HEK293 (cell line): ENCODE results near the gene CHST9.

Experiments
- CTCF ChIA-PET: fragments of 350-600 bp; formaldehyde crosslinking; extraction: SDS; loops from one replicate; lab custom pipeline; 2021; ENCODE audit warnings: antibody characterized with exemption; lab: Yijun Ruan, JAX
- POLR2A ChIA-PET: fragments of 300-600 bp; formaldehyde crosslinking; extraction: SDS; loops from one replicate; lab custom pipeline; 2020; ENCODE audit warnings: antibody characterized with exemption, inconsistent platforms; lab: Yijun Ruan, JAX
- H3K27ac ChIP-seq: fragments of 200-500 bp; sonication (Bioruptor generic); 2 replicates; pipeline ENCODE4 v1.5.1; 2014; ENCODE audit warnings: low read depth, low read length, control low read depth, inconsistent platforms; ENCODE audit errors: extremely low read depth
- H3K36me3 ChIP-seq, 2 experiments: fragments of 200-500 bp in 1 of 2; sonication (Bioruptor generic) in 1 of 2; 1 replicate in 1 of 2; 2 replicates in 1 of 2; pipeline ENCODE4 v1.5.1; 2014 to 2017; ENCODE audit warnings: inconsistent platforms in 2 of 2, low read length in 2 of 2; ENCODE audit not compliant: control insufficient read depth in 2 of 2, insufficient read depth in 1 of 2
- H3K4me1 ChIP-seq: fragments of 200-500 bp; sonication (Bioruptor generic); 2 replicates; pipeline ENCODE4 v1.5.1; 2014; ENCODE audit warnings: mild to moderate bottlenecking, low read length, inconsistent platforms; ENCODE audit not compliant: control insufficient read depth, insufficient read depth
- H3K4me3 ChIP-seq: 2 replicates; pipeline ENCODE4 v1.5.1; 2011; ENCODE audit warnings: low read depth, mild to moderate bottlenecking, control low read depth, low read length, moderate library complexity
- H3K9me3 ChIP-seq: fragments of 200-500 bp; sonication (Bioruptor generic); 2 replicates; pipeline ENCODE4 v1.5.1; 2014; ENCODE audit warnings: low read depth, low read length, inconsistent platforms; ENCODE audit not compliant: control insufficient read depth, insufficient read depth
- GLI4 ChIP-seq: fragments of 450-650 bp; formaldehyde crosslinking; IDR thresholded peaks from 2 replicates; pipeline ENCODE4 v1.5.1; 2016; ENCODE audit warnings: missing biosample characterization, missing genetic modification characterization
- RBAK ChIP-seq: fragments of 450-650 bp; formaldehyde crosslinking; IDR thresholded peaks from 2 replicates; pipeline ENCODE4 v1.5.1; 2016; ENCODE audit warnings: missing biosample characterization, missing genetic modification characterization
- YY1 ChIP-seq: fragments of 450-650 bp; formaldehyde crosslinking; IDR thresholded peaks from 2 replicates; pipeline ENCODE4 v1.5.1; 2018; ENCODE audit warnings: missing biosample characterization, missing genetic modification characterization
- ZBTB8A ChIP-seq: fragments of 450-650 bp; formaldehyde crosslinking; IDR thresholded peaks from 2 replicates; pipeline ENCODE4 v1.5.1; 2016; ENCODE audit warnings: missing biosample characterization, missing genetic modification characterization
- ZFP69B ChIP-seq: fragments of 450-650 bp; formaldehyde crosslinking; IDR thresholded peaks from 2 replicates; pipeline ENCODE4 v1.5.1; 2016; ENCODE audit warnings: missing biosample characterization, missing genetic modification characterization
- ZIC2 ChIP-seq: fragments of 450-650 bp; formaldehyde crosslinking; IDR thresholded peaks from 2 replicates; pipeline ENCODE4 v1.5.1; 2016; ENCODE audit warnings: missing biosample characterization, missing genetic modification characterization
- ZNF132 ChIP-seq: fragments of 450-650 bp; formaldehyde crosslinking; IDR thresholded peaks from 2 replicates; pipeline ENCODE4 v1.5.1; 2017; ENCODE audit warnings: missing biosample characterization, missing genetic modification characterization, borderline replicate concordance
- ZNF169 ChIP-seq: fragments of 450-650 bp; formaldehyde crosslinking; IDR thresholded peaks from 2 replicates; pipeline ENCODE4 v1.5.1; 2016; ENCODE audit warnings: missing biosample characterization, missing genetic modification characterization
- ZNF211 ChIP-seq: fragments of 450-650 bp; formaldehyde crosslinking; IDR thresholded peaks from 2 replicates; pipeline ENCODE4 v1.5.1; 2016; ENCODE audit warnings: low read depth, missing biosample characterization, missing genetic modification characterization
- ZNF23 ChIP-seq: fragments of 450-650 bp; formaldehyde crosslinking; IDR thresholded peaks from 2 replicates; pipeline ENCODE4 v1.5.1; 2016; ENCODE audit warnings: missing biosample characterization, missing genetic modification characterization, borderline replicate concordance
- ZNF404 ChIP-seq: fragments of 450-650 bp; formaldehyde crosslinking; IDR thresholded peaks from 2 replicates; pipeline ENCODE4 v1.5.1; 2017; ENCODE audit warnings: missing biosample characterization, missing genetic modification characterization
- ZNF433 ChIP-seq: fragments of 450-650 bp; formaldehyde crosslinking; IDR thresholded peaks from 2 replicates; pipeline ENCODE4 v1.5.1; 2016; ENCODE audit warnings: missing biosample characterization, missing genetic modification characterization, low read depth
- ZNF654 ChIP-seq: fragments of 450-650 bp; formaldehyde crosslinking; IDR thresholded peaks from 2 replicates; pipeline ENCODE4 v1.5.1; 2016; ENCODE audit warnings: low read depth, missing biosample characterization, missing genetic modification characterization
- ZNF658 ChIP-seq: fragments of 450-650 bp; formaldehyde crosslinking; IDR thresholded peaks from 2 replicates; pipeline ENCODE4; 2016; ENCODE audit warnings: missing biosample characterization, missing genetic modification characterization
- ZNF776 ChIP-seq: fragments of 450-650 bp; formaldehyde crosslinking; IDR thresholded peaks from 2 replicates; pipeline ENCODE4 v1.5.0; 2017; ENCODE audit warnings: missing biosample characterization, missing genetic modification characterization, borderline replicate concordance
- ZNF777 ChIP-seq: fragments of 450-650 bp; formaldehyde crosslinking; IDR thresholded peaks from 2 replicates; pipeline ENCODE4 v1.5.1; 2017; ENCODE audit warnings: missing biosample characterization, missing genetic modification characterization, borderline replicate concordance
- ZNF843 ChIP-seq: fragments of 450-650 bp; formaldehyde crosslinking; IDR thresholded peaks from 2 replicates; pipeline ENCODE4 v1.5.1; 2016; ENCODE audit warnings: missing biosample characterization, missing genetic modification characterization
- ZSCAN16 ChIP-seq: fragments of 450-650 bp; formaldehyde crosslinking; IDR thresholded peaks from 2 replicates; pipeline ENCODE4 v1.5.1; 2016; ENCODE audit warnings: missing biosample characterization, missing genetic modification characterization
- ZSCAN30 ChIP-seq: fragments of 450-650 bp; IDR thresholded peaks from 2 replicates; pipeline ENCODE4 v1.5.1; 2018; ENCODE audit warnings: missing biosample characterization, mild to moderate bottlenecking, missing genetic modification characterization, moderate library complexity
- ZXDB ChIP-seq: fragments of 450-650 bp; formaldehyde crosslinking; IDR thresholded peaks from 2 replicates; pipeline ENCODE4 v1.5.1; 2016; ENCODE audit warnings: missing biosample characterization, missing genetic modification characterization
- TF ChIP-seq, protein P1 (sequence below): fragments of 450-650 bp; formaldehyde crosslinking; IDR thresholded peaks from 2 replicates; pipeline ENCODE4 v1.5.1; 2016; ENCODE audit warnings: missing biosample characterization, missing genetic modification characterization
- TF ChIP-seq, protein P2 (sequence below): fragments of 450-650 bp; formaldehyde crosslinking; IDR thresholded peaks from 2 replicates; pipeline ENCODE4 v1.5.1; 2016; ENCODE audit warnings: missing biosample characterization, missing genetic modification characterization
- TF ChIP-seq, protein P3 (sequence below): fragments of 450-650 bp; formaldehyde crosslinking; IDR thresholded peaks from 2 replicates; pipeline ENCODE4 v1.5.1; 2017; ENCODE audit warnings: missing biosample characterization, missing genetic modification characterization
- TF ChIP-seq, protein P4 (sequence below): fragments of 450-650 bp; formaldehyde crosslinking; IDR thresholded peaks from 2 replicates; pipeline ENCODE4 v1.5.1; 2016; ENCODE audit warnings: missing biosample characterization, missing genetic modification characterization

The CHST9 gene

DNA sequence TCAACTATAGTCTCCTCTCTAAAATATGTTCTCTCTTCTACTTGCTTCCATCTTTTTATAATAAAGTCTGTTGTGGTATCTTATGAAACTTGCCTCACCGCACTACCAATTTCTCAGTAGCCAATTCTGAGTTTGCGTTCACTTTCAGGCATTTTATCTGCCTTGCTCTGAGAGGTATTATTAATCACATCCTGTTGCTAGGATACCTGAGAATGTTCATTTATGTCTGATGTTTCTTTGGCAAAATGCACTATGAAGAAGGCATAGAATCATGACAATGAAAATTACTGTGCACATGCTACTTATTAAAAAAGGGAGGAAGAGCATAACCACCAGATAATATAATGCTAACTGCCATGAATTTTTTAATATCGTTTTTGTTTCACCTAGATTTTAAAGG, 130.2 kb downstream of the CHST9 start:
- no peak overlapping the region for H3K4me3 ChIP-seq
- H3K36me3 ChIP-seq: no peaks in the 10 kb centered on the region
- ChIA-PET POLR2A (no interaction called here), CTCF (no interaction called here)
- TF ChIP-seq ZBTB8A (tag by site-specific recombination): no peak
- no peak for TF ChIP-seq ZNF23 (tag by site-specific recombination)
- TF ChIP-seq, protein P1, sequence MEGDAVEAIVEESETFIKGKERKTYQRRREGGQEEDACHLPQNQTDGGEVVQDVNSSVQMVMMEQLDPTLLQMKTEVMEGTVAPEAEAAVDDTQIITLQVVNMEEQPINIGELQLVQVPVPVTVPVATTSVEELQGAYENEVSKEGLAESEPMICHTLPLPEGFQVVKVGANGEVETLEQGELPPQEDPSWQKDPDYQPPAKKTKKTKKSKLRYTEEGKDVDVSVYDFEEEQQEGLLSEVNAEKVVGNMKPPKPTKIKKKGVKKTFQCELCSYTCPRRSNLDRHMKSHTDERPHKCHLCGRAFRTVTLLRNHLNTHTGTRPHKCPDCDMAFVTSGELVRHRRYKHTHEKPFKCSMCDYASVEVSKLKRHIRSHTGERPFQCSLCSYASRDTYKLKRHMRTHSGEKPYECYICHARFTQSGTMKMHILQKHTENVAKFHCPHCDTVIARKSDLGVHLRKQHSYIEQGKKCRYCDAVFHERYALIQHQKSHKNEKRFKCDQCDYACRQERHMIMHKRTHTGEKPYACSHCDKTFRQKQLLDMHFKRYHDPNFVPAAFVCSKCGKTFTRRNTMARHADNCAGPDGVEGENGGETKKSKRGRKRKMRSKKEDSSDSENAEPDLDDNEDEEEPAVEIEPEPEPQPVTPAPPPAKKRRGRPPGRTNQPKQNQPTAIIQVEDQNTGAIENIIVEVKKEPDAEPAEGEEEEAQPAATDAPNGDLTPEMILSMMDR (tag by site-specific recombination): no peak
- no peak for TF ChIP-seq ZNF132 (tag by site-specific recombination)
- TF ChIP-seq GLI4: no peak
- no peak for TF ChIP-seq ZSCAN16 (tag by site-specific recombination)
- TF ChIP-seq ZXDB (tag by site-specific recombination): no peak
- TF ChIP-seq ZNF433 (tag by site-specific recombination): no peak
- TF ChIP-seq ZNF169: no peak
- TF ChIP-seq ZIC2: no peak
- no peak overlapping the region for H3K27ac ChIP-seq
- H3K9me3 ChIP-seq: no peaks in the 10 kb centered on the region
- no peaks in the 10 kb centered on the region for H3K4me1 ChIP-seq

DNA sequence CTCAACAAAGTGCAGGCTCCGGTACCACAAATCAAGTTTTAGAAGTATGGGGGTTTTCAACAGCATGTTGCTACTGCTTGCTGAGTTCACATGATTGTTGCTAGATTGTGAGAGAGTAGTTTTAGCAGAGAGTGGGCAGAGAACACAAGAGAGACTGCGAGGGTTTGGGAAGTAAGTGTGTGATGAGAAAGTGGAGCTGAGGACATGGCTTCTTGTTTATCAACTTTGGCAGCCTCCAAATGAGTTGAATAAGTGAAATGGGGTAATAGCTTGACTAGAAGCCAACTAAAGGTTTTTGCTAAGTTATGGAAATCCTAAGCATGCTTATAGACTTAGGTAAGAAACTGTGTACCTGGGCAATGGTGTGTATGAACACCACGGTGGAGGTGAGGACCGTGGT, 135.1 kb downstream of the CHST9 start:
- Histone ChIP-seq H3K27ac (no peak overlapping the region), H3K36me3 (no peaks in the 10 kb centered on the region), H3K4me3 (no peak overlapping the region), H3K4me1 (no peaks in the 10 kb centered on the region), H3K9me3 (no peaks in the 10 kb centered on the region)
- TF ChIP-seq RBAK (no peak), ZSCAN30 (tag by site-specific recombination) (no peak), YY1 (tag by site-specific recombination) (no peak), ZNF843 (no peak), ZNF658 (tag by site-specific recombination) (no peak), ZNF776 (tag by site-specific recombination) (no peak)
- TF ChIP-seq, protein P2, sequence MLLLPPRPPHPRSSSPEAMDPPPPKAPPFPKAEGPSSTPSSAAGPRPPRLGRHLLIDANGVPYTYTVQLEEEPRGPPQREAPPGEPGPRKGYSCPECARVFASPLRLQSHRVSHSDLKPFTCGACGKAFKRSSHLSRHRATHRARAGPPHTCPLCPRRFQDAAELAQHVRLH: no peak
- ChIA-PET CTCF (no interaction called here), POLR2A (no interaction called here)

DNA sequence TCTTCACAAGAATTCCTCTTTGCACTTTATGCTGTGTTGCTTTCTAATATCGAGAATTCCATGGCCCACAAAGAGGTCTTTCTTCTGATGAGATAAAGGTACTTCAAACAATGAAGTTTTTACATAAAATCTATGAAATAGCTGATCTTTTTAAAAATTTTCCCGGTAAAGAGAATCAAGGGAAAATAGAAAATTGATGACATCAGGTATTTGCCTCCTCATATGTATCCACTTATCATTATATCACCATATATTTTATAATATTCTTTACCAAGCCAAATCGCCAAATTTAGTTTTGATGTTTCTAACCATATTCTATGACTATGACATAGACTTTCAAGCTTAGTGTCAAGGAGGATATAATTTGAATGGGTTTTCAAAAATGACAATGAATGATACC, 139.8 kb downstream of the CHST9 start:
- TF ChIP-seq ZNF654 (tag by site-specific recombination) (no peak), ZNF404 (tag by site-specific recombination) (no peak), ZXDB (tag by site-specific recombination) (no peak), ZNF777 (no peak), ZFP69B (tag by site-specific recombination) (no peak), ZNF211 (no peak)
- TF ChIP-seq, protein P3, sequence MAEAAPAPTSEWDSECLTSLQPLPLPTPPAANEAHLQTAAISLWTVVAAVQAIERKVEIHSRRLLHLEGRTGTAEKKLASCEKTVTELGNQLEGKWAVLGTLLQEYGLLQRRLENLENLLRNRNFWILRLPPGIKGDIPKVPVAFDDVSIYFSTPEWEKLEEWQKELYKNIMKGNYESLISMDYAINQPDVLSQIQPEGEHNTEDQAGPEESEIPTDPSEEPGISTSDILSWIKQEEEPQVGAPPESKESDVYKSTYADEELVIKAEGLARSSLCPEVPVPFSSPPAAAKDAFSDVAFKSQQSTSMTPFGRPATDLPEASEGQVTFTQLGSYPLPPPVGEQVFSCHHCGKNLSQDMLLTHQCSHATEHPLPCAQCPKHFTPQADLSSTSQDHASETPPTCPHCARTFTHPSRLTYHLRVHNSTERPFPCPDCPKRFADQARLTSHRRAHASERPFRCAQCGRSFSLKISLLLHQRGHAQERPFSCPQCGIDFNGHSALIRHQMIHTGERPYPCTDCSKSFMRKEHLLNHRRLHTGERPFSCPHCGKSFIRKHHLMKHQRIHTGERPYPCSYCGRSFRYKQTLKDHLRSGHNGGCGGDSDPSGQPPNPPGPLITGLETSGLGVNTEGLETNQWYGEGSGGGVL (tag by site-specific recombination): no peak
- TF ChIP-seq, protein P4, sequence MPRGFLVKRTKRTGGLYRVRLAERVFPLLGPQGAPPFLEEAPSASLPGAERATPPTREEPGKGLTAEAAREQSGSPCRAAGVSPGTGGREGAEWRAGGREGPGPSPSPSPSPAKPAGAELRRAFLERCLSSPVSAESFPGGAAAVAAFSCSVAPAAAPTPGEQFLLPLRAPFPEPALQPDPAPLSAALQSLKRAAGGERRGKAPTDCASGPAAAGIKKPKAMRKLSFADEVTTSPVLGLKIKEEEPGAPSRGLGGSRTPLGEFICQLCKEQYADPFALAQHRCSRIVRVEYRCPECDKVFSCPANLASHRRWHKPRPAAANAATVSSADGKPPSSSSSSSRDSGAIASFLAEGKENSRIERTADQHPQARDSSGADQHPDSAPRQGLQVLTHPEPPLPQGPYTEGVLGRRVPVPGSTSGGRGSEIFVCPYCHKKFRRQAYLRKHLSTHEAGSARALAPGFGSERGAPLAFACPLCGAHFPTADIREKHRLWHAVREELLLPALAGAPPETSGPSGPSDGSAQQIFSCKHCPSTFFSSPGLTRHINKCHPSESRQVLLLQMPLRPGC (tag by site-specific recombination): no peak
- Histone ChIP-seq H3K27ac (no peak overlapping the region), H3K4me1 (no peaks in the 10 kb centered on the region), H3K36me3 (no peaks in the 10 kb centered on the region), H3K4me3 (no peak overlapping the region), H3K9me3 (no peaks in the 10 kb centered on the region)
- ChIA-PET CTCF (interaction anchor here (1.0 kb wide), 1 partner anchor 12 kb away, joined by 4 read pairs; no protein-coding TSS in a partner anchor), POLR2A (no interaction called here)
